Measurements from ENCODE around the gene MTA2. TPM values are rescaled to one million over a fixed set of nuclear protein-coding genes. Genes with fewer than 3 reads are reported as not detected.

MTA2 gene
- 139 TPM for total RNA-seq

GRCh38 chr11:62601372-62602140 lies at the start of gene MTA2:
TSS of gene MTA2 (minus strand) at chr11:62601865. CDS start at chr11:62601450, 415 bp downstream.

DNA sequence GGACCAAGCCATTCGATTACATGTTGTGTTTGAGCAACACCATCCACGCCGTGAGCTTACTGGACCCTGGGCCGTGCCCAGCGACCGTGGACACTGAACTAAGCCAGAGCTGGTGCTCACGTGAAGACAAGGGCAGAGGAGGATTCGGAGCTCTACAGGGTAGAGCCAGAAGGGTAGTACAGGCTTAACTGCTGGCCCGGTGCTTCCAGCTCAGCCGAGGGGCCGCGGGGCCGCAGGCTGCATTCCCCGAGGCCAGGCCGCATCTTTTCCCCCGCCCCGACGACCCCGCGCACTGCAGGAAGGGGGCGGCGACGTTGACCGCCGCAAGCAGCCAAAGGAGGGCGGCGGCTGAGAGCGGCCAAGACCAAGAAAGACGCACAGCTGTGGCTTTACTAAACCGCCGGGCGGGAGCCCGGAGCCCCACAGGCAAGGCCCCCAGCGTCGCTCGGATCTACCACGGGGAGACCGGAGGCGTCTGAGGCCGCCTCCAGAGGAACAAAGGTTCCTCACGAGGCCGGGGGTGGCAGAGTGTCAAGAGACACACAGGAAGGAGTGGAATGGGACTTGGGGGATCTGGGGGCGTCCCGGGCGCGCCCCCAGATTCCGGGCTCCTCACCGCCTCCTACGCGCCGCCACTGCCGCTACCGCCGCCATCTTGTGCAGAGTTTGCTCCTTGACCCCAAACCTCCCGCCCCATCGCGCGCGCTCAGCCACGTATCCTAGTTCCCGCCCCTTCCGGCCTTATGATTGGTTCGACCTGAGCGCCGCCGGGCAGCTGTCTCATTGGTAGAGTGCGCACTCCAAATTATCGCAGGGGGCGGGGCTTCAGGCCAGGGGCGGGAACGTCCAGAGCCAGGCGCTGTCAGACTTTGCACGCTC lies 44.5 kb upstream of the MTA2 start, which contains the start of gene GANAB:
Gene GANAB, minus strand, starts transcription at position 668 of the 879 bp plus-strand sequence. Its CDS starts 14 bp downstream, at position 654.

DNA sequence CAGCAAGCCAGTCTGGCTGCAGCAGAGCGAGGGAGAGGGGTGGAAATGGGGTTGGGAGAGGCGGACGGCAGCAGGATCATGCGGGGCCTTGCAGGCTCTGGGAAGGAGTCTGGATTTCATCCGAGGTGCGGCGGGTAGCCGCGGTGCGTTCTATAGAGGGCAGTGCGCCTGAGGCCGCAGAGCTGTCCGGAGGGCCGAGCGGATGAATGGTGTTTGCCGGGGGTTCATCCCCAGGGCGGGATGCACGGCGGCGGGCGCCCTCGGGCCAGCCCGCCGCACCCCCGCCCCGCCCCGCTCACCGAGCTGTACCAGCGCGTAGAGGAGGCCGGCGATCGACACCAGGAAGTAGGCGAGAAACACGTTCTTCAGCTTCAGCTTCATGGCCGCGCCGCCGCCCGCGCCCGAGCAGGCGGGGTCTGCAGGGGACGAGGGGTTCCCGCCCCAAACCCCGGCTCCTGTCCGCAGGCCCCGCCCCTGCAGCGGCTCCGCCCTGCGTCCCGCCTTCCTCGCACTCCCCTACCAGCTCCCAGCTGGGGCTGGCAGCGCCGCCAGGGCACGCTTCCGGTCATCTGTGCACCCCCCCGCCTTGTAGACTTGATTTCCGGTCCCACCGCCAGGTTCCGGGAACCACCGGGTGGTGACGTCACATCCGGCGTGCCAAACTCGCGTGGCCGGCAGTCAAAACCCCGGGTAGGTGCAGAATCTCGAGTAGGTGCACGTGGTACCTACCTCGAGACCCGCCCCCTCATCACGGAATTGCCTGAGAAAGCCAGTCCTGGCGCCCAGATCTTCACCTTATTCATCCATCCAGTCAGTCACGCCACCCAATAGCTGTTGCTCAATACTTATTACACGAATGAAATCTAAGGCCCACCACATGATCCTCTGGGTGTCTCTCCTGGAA lies 20.2 kb upstream of the MTA2 start, which contains the start of gene B3GAT3:
Gene B3GAT3, minus strand, starts transcription at position 420 of the 904 bp plus-strand sequence. Its CDS starts 39 bp downstream, at position 381.

DNA sequence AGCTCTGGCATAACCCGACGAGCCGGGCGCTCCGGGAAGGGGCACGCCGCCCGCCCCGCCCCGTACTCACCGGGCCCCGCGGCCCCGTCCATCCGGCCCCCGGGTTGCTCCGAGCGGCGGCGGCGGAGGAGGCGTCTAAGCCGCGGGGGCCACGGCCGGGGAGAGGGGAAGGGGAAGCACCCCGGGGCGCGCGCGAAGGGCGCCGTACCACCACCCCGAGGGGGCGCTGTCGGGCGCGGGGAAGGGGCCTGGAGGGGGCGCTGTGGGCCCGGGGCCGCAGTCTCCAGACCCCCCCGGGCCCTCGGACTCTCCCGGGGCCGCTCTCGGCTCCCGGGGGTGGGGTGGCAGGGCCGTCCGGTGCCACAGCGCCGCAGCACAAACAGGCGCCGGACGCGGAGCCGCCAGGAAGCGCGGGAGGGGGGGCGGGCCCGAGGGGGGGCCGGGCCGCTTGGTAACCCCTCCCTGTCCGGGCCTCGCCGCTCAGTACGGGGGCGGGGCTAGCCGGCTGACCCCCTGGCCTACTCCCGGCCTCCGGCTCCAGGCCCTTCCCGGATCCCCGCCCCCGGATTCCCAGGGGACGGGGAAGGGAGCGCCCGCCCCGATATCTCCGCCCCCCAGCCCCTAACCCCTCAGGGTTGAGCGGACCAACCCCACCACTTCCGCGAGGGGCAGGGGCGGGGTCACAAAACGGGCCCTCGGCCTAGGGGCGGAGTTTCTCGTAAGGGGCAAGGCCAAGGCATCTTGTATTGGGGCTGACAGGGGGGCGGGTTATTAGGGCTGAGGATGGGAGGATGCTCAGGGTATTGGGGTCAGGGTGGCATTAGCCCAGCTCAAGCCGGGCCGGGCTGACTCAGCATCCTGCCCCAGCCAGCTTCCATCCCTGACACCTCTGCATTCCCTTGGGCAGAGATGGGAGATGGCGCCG lies 11.0 kb upstream of the MTA2 start, which contains the start of the genes EML3 and ROM1:
Gene EML3, minus strand, starts transcription at position 410 of the 925 bp plus-strand sequence. Its CDS starts 318 bp downstream, at position 92.
Gene ROM1, plus strand, starts transcription at position 892 of the 925 bp plus-strand sequence. Its CDS starts 25 bp downstream, at position 917.

DNA sequence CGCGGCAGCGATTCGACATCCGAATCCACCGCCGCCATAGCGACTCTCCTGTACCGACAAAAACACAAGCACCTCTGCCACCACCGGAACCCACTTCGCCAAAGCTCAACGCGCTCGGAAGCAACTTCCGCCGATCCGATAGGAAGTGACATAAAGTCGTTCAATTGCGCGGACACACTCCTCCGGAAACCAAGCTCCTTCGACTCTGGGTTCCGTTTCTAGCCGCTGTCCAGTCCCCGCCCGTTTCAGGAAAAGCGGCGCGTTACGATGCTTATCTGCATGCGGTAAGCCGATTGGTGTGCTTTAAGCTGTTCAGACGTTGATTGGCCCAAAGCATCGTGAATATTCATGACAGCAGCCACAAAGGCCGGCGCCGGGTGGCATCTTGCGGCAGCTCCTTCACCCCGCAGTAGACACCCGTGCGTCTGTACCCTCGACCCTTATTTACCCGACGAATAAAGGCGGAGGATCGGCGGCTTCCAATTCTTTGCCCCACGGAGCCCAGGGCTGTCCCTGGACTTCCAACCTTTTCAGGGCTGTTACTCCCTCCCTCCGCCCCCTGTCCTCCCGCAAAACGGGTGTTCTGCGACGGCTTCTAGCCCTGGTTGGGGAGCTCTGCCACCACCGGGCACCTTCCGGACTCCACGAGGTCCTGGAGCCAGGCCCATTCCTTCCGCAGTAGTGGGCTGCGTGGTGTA lies 10.1 kb downstream of the MTA2 start, which contains the start of gene TUT1:
Gene TUT1, minus strand, starts transcription at position 76 of the 698 bp plus-strand sequence. Its CDS starts 38 bp downstream, at position 38.

GRCh38 chr11:62573592-62574362 lies 27.9 kb downstream of the MTA2 start, which contains the start of gene EEF1G:
TSS of gene EEF1G (minus strand) at chr11:62573891. CDS start at chr11:62573842, 49 bp downstream.

DNA sequence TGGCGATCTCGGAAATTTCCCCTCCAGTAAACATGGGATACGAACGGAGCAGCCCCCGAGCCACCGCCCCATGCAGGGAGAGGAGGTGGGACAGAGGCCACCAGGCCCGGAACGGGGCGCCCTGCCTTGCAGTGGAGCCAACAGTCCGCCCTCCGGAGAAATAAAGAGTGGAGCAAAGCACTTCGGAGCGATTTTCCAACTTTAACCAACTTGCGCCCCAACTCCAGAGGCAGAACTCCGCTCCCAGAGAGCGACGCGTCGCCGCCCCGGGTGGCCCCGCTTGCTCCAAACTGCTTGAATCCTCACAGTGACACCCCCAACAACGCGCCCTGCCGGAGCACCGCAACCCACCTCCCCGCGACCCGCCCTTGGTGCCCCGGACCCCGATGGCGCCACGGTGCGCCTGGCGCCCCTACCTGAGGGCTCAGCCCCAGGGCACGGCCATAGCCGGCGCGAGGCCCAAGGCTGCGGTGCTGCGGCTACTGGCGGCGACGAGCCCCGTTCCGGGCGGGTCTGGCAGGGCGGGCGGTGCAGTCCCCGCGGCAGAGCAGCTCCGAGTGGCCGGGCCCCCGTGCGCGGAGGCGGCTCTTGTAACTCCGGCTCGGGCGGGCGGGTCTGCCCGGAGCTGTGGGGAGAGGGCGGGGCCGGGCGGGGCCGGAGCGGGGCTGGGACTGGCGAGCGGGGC lies 55.3 kb downstream of the MTA2 start, which contains the start of gene AHNAK:
Gene AHNAK, minus strand, starts transcription at position 563 of the 685 bp plus-strand sequence. CDS start 10,708 bp downstream, outside the sequence.

Small RNAs within 50 kb of the gene (small RNA-seq; reads per million reads assigned to genes)
- gene AP001458.1 (ENCODE audit: low replicate concordance) = not detected
- not detected for gene EEF1G (ENCODE audit: low replicate concordance)
- gene MIR6747 (ENCODE audit: low replicate concordance) = not detected

Other genes starting within 250 kb of the MTA2 start
- not detected for gene SCGB1A1, start 182.8 kb downstream of the MTA2 start, total RNA-seq
- 13.5 TPM for gene AHNAK, start 55.1 kb downstream of the MTA2 start, total RNA-seq
- gene EEF1G, start 28.0 kb downstream of the MTA2 start, total RNA-seq = 1,400 TPM
- 7.5 TPM for gene TUT1, start 10.3 kb downstream of the MTA2 start, total RNA-seq
- 5.9 TPM for gene EML3, start 10.9 kb upstream of the MTA2 start, total RNA-seq
- 0.94 TPM for gene ROM1, start 11.4 kb upstream of the MTA2 start, total RNA-seq
- 22.5 TPM for gene B3GAT3, start 20.1 kb upstream of the MTA2 start, total RNA-seq
- 64.8 TPM for gene GANAB, start 44.7 kb upstream of the MTA2 start, total RNA-seq
- 16.3 TPM for gene INTS5, start 51.4 kb upstream of the MTA2 start, total RNA-seq
- gene C11orf98, start 63.3 kb upstream of the MTA2 start, total RNA-seq = 19.7 TPM
- 8.8 TPM for gene CSKMT, start 63.4 kb upstream of the MTA2 start, total RNA-seq
- gene UQCC3, start 69.8 kb upstream of the MTA2 start, total RNA-seq = 4.1 TPM
- 5.6 TPM for gene LBHD1, start 70.4 kb upstream of the MTA2 start, total RNA-seq
- 85.1 TPM for gene UBXN1, start 77.2 kb upstream of the MTA2 start, total RNA-seq
- gene LRRN4CL, start 87.7 kb upstream of the MTA2 start, total RNA-seq = 0.31 TPM
- 102 TPM for gene BSCL2, start 105.6 kb upstream of the MTA2 start, total RNA-seq
- 28.8 TPM for gene GNG3, start 105.8 kb upstream of the MTA2 start, total RNA-seq
- gene HNRNPUL2, start 125.6 kb upstream of the MTA2 start, total RNA-seq = 30.0 TPM
- 28.2 TPM for gene TTC9C, start 126.6 kb upstream of the MTA2 start, total RNA-seq
- 13.8 TPM for gene ZBTB3, start 152.3 kb upstream of the MTA2 start, total RNA-seq
- 60.1 TPM for gene POLR2G, start 159.7 kb upstream of the MTA2 start, total RNA-seq
- gene TAF6L, start 169.5 kb upstream of the MTA2 start, total RNA-seq = 16.0 TPM
- 22.8 TPM for gene TMEM179B, start 185.5 kb upstream of the MTA2 start, total RNA-seq
- gene TMEM223, start 190.1 kb upstream of the MTA2 start, total RNA-seq = 15.7 TPM
- 33.2 TPM for gene NXF1, start 203.6 kb upstream of the MTA2 start, total RNA-seq
- gene STX5, start 230.2 kb upstream of the MTA2 start, total RNA-seq = 40.1 TPM
- not detected for gene TEX54, start 231.0 kb upstream of the MTA2 start, total RNA-seq
- 45.7 TPM for gene WDR74, start 237.7 kb upstream of the MTA2 start, total RNA-seq

Measured in parietal lobe (tissue), 2 donors.